Neuron (in vitro differentiated cells): ENCODE results near the gene DOCK3.

Experiments used
- H2AFZ ChIP-seq: one replicate; pipeline ENCODE4 v1.6.1; 2013; ENCODE audit warnings: low read depth, mild to moderate bottlenecking, inconsistent platforms, low read length, moderate library complexity
- H3K27me3 ChIP-seq: one replicate; pipeline ENCODE4 v1.6.1; 2013; ENCODE audit warnings: low read length; ENCODE audit not compliant: insufficient read depth
- H3K36me3 ChIP-seq: one replicate; pipeline ENCODE4 v1.6.1; 2013; ENCODE audit warnings: low read length; ENCODE audit not compliant: insufficient read depth
- H3K4me1 ChIP-seq: one replicate; pipeline ENCODE4 v1.6.1; 2013; ENCODE audit warnings: low read length; ENCODE audit not compliant: insufficient read depth
- H3K4me3 ChIP-seq: 2 replicates; pipeline ENCODE4 v1.5.1; 2013; ENCODE audit warnings: mild to moderate bottlenecking, low read length, moderate library complexity
- H3K9me3 ChIP-seq: one replicate; pipeline ENCODE4 v1.6.1; 2013; ENCODE audit warnings: low read length

The DOCK3 gene

GRCh38 chr3:50674349-50675178 is at the start of gene DOCK3:
Gene DOCK3, plus strand, starts transcription at chr3:50674927. Its CDS starts 337 bp downstream, at chr3:50675264.
- H3K27me3 ChIP-seq = peaks cover 57% of the 10 kb centered on the region
- peak within 1 kb of the TSS; percentile 73 for H2AFZ ChIP-seq
- H3K4me1 ChIP-seq = peaks cover 3% of the 10 kb centered on the region
- H3K36me3 ChIP-seq = no peaks in the 10 kb centered on the region
- H3K9me3 ChIP-seq = no peaks in the 10 kb centered on the region
- H3K4me3 ChIP-seq = peak within 1 kb of the TSS; percentile 55

- no peak overlapping the region for H2AFZ ChIP-seq
- H3K27me3 ChIP-seq = no peaks in the 10 kb centered on the region
- peaks cover 2% of the 10 kb centered on the region for H3K4me1 ChIP-seq
- no peaks in the 10 kb centered on the region for H3K9me3 ChIP-seq
- no peak overlapping the region for H3K4me3 ChIP-seq
- no peaks in the 10 kb centered on the region for H3K36me3 ChIP-seq
Observed at GRCh38 chr3:50625231-50626182, 49.2 kb upstream of the DOCK3 start.

GRCh38 chr3:50626401-50626800 is 48.3 kb upstream of the DOCK3 start:
- Histone ChIP-seq H3K4me3 (no peak overlapping the region), H3K9me3 (no peaks in the 10 kb centered on the region), H3K4me1 (peaks cover 2% of the 10 kb centered on the region), H3K27me3 (no peaks in the 10 kb centered on the region), H2AFZ (no peak overlapping the region), H3K36me3 (no peaks in the 10 kb centered on the region)

- Histone ChIP-seq H3K36me3 (no peaks in the 10 kb centered on the region), H3K4me1 (peaks cover 2% of the 10 kb centered on the region), H2AFZ (no peak overlapping the region), H3K27me3 (no peaks in the 10 kb centered on the region), H3K9me3 (no peaks in the 10 kb centered on the region), H3K4me3 (no peak overlapping the region)
Observed at GRCh38 chr3:50627407-50628051, 47.2 kb upstream of the DOCK3 start.

- H3K9me3 ChIP-seq = no peaks in the 10 kb centered on the region
- peaks cover 2% of the 10 kb centered on the region for H3K4me1 ChIP-seq
- no peaks in the 10 kb centered on the region for H3K36me3 ChIP-seq
- no peak overlapping the region for H3K4me3 ChIP-seq
- H2AFZ ChIP-seq = no peak overlapping the region
- no peaks in the 10 kb centered on the region for H3K27me3 ChIP-seq
Observed at GRCh38 chr3:50628601-50629000, 46.1 kb upstream of the DOCK3 start.

GRCh38 chr3:50630394-50630793 is 44.3 kb upstream of the DOCK3 start:
- no peaks in the 10 kb centered on the region for H3K36me3 ChIP-seq

GRCh38 chr3:50630877-50631276 is 43.9 kb upstream of the DOCK3 start:
- Histone ChIP-seq H2AFZ (no peak overlapping the region), H3K27me3 (no peaks in the 10 kb centered on the region), H3K9me3 (no peaks in the 10 kb centered on the region), H3K4me1 (no peaks in the 10 kb centered on the region), H3K4me3 (no peak overlapping the region), H3K36me3 (no peaks in the 10 kb centered on the region)

More at GRCh38 chr3:50630394-50630793, 44.3 kb upstream of the DOCK3 start:
- Histone ChIP-seq H3K9me3 (no peaks in the 10 kb centered on the region), H3K4me3 (no peak overlapping the region), H3K27me3 (no peaks in the 10 kb centered on the region), H2AFZ (no peak overlapping the region), H3K4me1 (peaks cover under 1% of the 10 kb centered on the region)

GRCh38 chr3:50632450-50632849 is 42.3 kb upstream of the DOCK3 start:
- peaks cover 2% of the 10 kb centered on the region for H3K4me1 ChIP-seq
- no peaks in the 10 kb centered on the region for H3K36me3 ChIP-seq
- no peaks in the 10 kb centered on the region for H3K27me3 ChIP-seq
- H3K4me3 ChIP-seq = no peak overlapping the region
- H3K9me3 ChIP-seq = no peaks in the 10 kb centered on the region
- no peak overlapping the region for H2AFZ ChIP-seq

- Histone ChIP-seq H3K4me1 (peaks cover 2% of the 10 kb centered on the region), H3K27me3 (no peaks in the 10 kb centered on the region), H3K4me3 (no peak overlapping the region), H3K9me3 (no peaks in the 10 kb centered on the region), H2AFZ (no peak overlapping the region), H3K36me3 (no peaks in the 10 kb centered on the region)
Observed at GRCh38 chr3:50633230-50633790, 41.4 kb upstream of the DOCK3 start.

GRCh38 chr3:50635066-50635465 is 39.7 kb upstream of the DOCK3 start:
- Histone ChIP-seq H3K4me1 (peaks cover 2% of the 10 kb centered on the region), H2AFZ (no peak overlapping the region), H3K27me3 (no peaks in the 10 kb centered on the region), H3K4me3 (no peak overlapping the region), H3K9me3 (no peaks in the 10 kb centered on the region), H3K36me3 (no peaks in the 10 kb centered on the region)

GRCh38 chr3:50637011-50637410 is 37.7 kb upstream of the DOCK3 start:
- Histone ChIP-seq H3K4me1 (peaks cover 2% of the 10 kb centered on the region), H3K36me3 (no peaks in the 10 kb centered on the region), H3K4me3 (no peak overlapping the region), H3K27me3 (no peaks in the 10 kb centered on the region), H3K9me3 (no peaks in the 10 kb centered on the region), H2AFZ (no peak overlapping the region)

- H3K36me3 ChIP-seq = no peaks in the 10 kb centered on the region
- H3K27me3 ChIP-seq = no peaks in the 10 kb centered on the region
- no peak overlapping the region for H2AFZ ChIP-seq
- no peak overlapping the region for H3K4me3 ChIP-seq
- H3K9me3 ChIP-seq = no peaks in the 10 kb centered on the region
- peaks cover 2% of the 10 kb centered on the region for H3K4me1 ChIP-seq
Observed at GRCh38 chr3:50637945-50638344, 36.8 kb upstream of the DOCK3 start.
